T-cell (primary cell): ENCODE results near the gene MAP4. TPM values are rescaled to one million over a fixed set of nuclear protein-coding genes. Genes with fewer than 3 reads are reported as not detected.
A peak's percentile ranks its signal among the peaks of the same experiment; 100 is the strongest.

Experiments used
- ATAC-seq, 4 experiments: fragments of 200-7000 bp in 3 of 4; fragments of 150-1000 bp in 1 of 4; cut with Tn5 transposase; replicated peaks in 1 of 4; 1 replicate in 3 of 4; 2 replicates in 1 of 4; pipeline ENCODE4 v1.10.0; 2021; ENCODE audit warnings: moderate library complexity in 3 of 4, mild to moderate bottlenecking in 2 of 4, moderate number of reproducible peaks in 1 of 4
- CTCF ChIA-PET, 2 donors: fragments of 300-600 bp; sonication (Branson Sonifier 250); formaldehyde crosslinking; loops; one replicate each; lab custom pipeline; 2022; ENCODE audit warnings: antibody characterized with exemption in 2 of 2; lab: Charles Lee
- POLR2A ChIA-PET, 2 donors: fragments of 300-600 bp; sonication (Branson Sonifier 250); formaldehyde crosslinking; loops; one replicate each; lab custom pipeline; 2022; ENCODE audit warnings: antibody characterized with exemption in 2 of 2; lab: Charles Lee
- DNase-seq, 35 experiments: peaks; one replicate each; pipeline versions ENCODE4 v3.0.0 to v3.0.0-alpha.2; 2013 to 2023
- H3K27ac ChIP-seq: one replicate; pipeline ENCODE4 v1.5.1; 2013; ENCODE audit warnings: low read length
- H3K27me3 ChIP-seq, 2 experiments: replicated peaks in 1 of 2; 1 replicate in 1 of 2; 2 replicates in 1 of 2; pipeline versions ENCODE4 v1.6.1 to v1.7.0; 2013; ENCODE audit warnings: low read length in 1 of 2, mixed read lengths in 1 of 2; ENCODE audit not compliant: control insufficient read depth in 2 of 2, insufficient read depth in 2 of 2; ENCODE audit errors: extremely low read depth in 1 of 2
- H3K36me3 ChIP-seq, 2 donors: 1 replicate in 1 of 2; 2 replicates in 1 of 2; pipeline versions ENCODE4 v1.6.1 to v1.7.0; 2013; ENCODE audit warnings: low read length in 1 of 2; ENCODE audit not compliant: control insufficient read depth in 2 of 2, insufficient read depth in 1 of 2; ENCODE audit errors: extremely low read depth in 1 of 2
- H3K4me1 ChIP-seq, 2 experiments: 1 replicate in 1 of 2; 2 replicates in 1 of 2; pipeline versions ENCODE4 v1.6.1 to v1.7.0; 2013; ENCODE audit warnings: low read length in 2 of 2, mixed read lengths in 1 of 2; ENCODE audit not compliant: insufficient read depth in 2 of 2, control insufficient read depth in 1 of 2; ENCODE audit errors: extremely low read depth in 1 of 2
- H3K4me3 ChIP-seq, 2 donors: 1 replicate in 1 of 2; 2 replicates in 1 of 2; pipeline versions ENCODE4 v1.5.1 to v1.7.0; 2013; ENCODE audit warnings: mild to moderate bottlenecking in 2 of 2, low read length in 1 of 2, moderate library complexity in 1 of 2; ENCODE audit not compliant: control insufficient read depth in 1 of 2; ENCODE audit errors: extremely low read depth in 1 of 2
- H3K9me3 ChIP-seq: 2 replicates; pipeline ENCODE4 v1.7.0; 2013
- H3K27ac Mint-ChIP-seq, 2 donors: one replicate each; pipeline ENCODE4 v1.8.0; 2020 to 2021; ENCODE audit warnings: mild to moderate bottlenecking in 2 of 2, mixed read lengths in 2 of 2
- H3K27me3 Mint-ChIP-seq, 2 donors: one replicate each; pipeline ENCODE4 v1.8.0; 2021 to 2022; ENCODE audit warnings: mixed read lengths in 2 of 2
- H3K36me3 Mint-ChIP-seq: one replicate; pipeline ENCODE4 v1.8.0; 2021; ENCODE audit warnings: mixed read lengths
- H3K4me1 Mint-ChIP-seq, 3 donors: one replicate each; pipeline ENCODE4 v1.8.0; 2020 to 2022; ENCODE audit warnings: mixed read lengths in 3 of 3, mild to moderate bottlenecking in 1 of 3
- H3K4me3 Mint-ChIP-seq, 3 donors: one replicate each; pipeline ENCODE4 v1.8.0; 2020 to 2022; ENCODE audit warnings: mild to moderate bottlenecking in 3 of 3, mixed read lengths in 3 of 3, moderate library complexity in 3 of 3
- H3K9me3 Mint-ChIP-seq, 3 donors: one replicate each; pipeline ENCODE4 v1.8.0; 2020 to 2022; ENCODE audit warnings: mixed read lengths in 3 of 3
- WGBS: methylation state at CpG from one replicate; pipeline ENCODE4 v1.1.5; 2013; ENCODE audit warnings: missing lambda C conversion rate; ENCODE audit not compliant: insufficient coverage; 5-methylcytosine and 5-hydroxymethylcytosine counted together
- total RNA-seq, 35 experiments: library from RNA in 6 of 35; stranded (reverse) in 6 of 35; fragments of 120-200 nt in 1 of 35; gene quantifications; one replicate each; pipeline versions ENCODE4 v1.2.1 to v1.2.4 and lab custom pipeline; 2013 to 2026

Gene MAP4
- total RNA-seq, 5 donors from 2014 or later (not counting 1 experiment from before 2014, with no cell fraction given), result 60.7 to 85.1 (median 76.7) TPM

GRCh38 chr3:47849186-47849698 lies 167.0 kb downstream of the MAP4 start:
- DNase-seq (no peak), ATAC-seq (peak in 1 of 4 experiments; percentile 10)
- ChIA-PET CTCF (no interaction called here), POLR2A (interaction anchor here in 1 of 2 donors (0.6 kb wide), 1 partner anchor 601 kb away, joined by 10 read pairs; no protein-coding TSS in a partner anchor)
- Mint-ChIP-seq H3K9me3 (no peaks in the 10 kb centered on the region), H3K27me3 (no peaks in the 10 kb centered on the region), H3K4me3 (no peak overlapping the region), H3K4me1 (no peaks in the 10 kb centered on the region), H3K36me3 (peaks cover 14% of the 10 kb centered on the region), H3K27ac (no peak overlapping the region)
- Histone ChIP-seq H3K4me1 (no peaks in the 10 kb centered on the region), H3K27me3 (no peaks in the 10 kb centered on the region), H3K36me3 (peaks cover 28 to 80% of the 10 kb centered on the region in 2 donors), H3K4me3 (no peak overlapping the region), H3K9me3 (no peaks in the 10 kb centered on the region), H3K27ac (no peak overlapping the region)
- WGBS, result 98% methylated on average over 8 of the region's 14 CpGs

GRCh38 chr3:47848599-47849117 lies 167.6 kb downstream of the MAP4 start:
- Histone ChIP-seq H3K27ac (no peak overlapping the region), H3K4me1 (no peaks in the 10 kb centered on the region), H3K27me3 (no peaks in the 10 kb centered on the region), H3K9me3 (no peaks in the 10 kb centered on the region), H3K4me3 (no peak overlapping the region), H3K36me3 (peaks cover 31 to 82% of the 10 kb centered on the region in 2 donors)
- Mint-ChIP-seq H3K4me1 (peaks cover 0 to 4% (median 0%) of the 10 kb centered on the region in 3 donors), H3K27me3 (no peaks in the 10 kb centered on the region), H3K9me3 (no peaks in the 10 kb centered on the region), H3K36me3 (peaks cover 19% of the 10 kb centered on the region), H3K4me3 (no peak overlapping the region), H3K27ac (no peak overlapping the region)
- WGBS, result 91% methylated on average over 19 of the region's 23 CpGs
- CTCF ChIA-PET, result no interaction called here
- ATAC-seq (no peak), DNase-seq (no peak)
- POLR2A ChIA-PET, result no interaction called here

GRCh38 chr3:47847801-47848518 lies 168.3 kb downstream of the MAP4 start:
- H3K9me3 ChIP-seq, result no peaks in the 10 kb centered on the region
- no peak overlapping the region for H3K27ac ChIP-seq
- Mint-ChIP-seq H3K4me1 (peaks cover 0 to 6% (median 0%) of the 10 kb centered on the region in 3 donors), H3K4me3 (no peak overlapping the region), H3K9me3 (no peaks in the 10 kb centered on the region), H3K27me3 (no peaks in the 10 kb centered on the region), H3K36me3 (peaks cover 25% of the 10 kb centered on the region), H3K27ac (no peak overlapping the region)
- CTCF ChIA-PET, result no interaction called here
- no peak for ATAC-seq
- H3K4me1 ChIP-seq, result no peaks in the 10 kb centered on the region
- DNase-seq, result no peak
- H3K4me3 ChIP-seq, result no peak overlapping the region
- POLR2A ChIA-PET, result no interaction called here
- no peaks in the 10 kb centered on the region for H3K27me3 ChIP-seq
- 98% methylated on average over 20 of the region's 23 CpGs for WGBS
- H3K36me3 ChIP-seq, result peaks cover 36 to 88% of the 10 kb centered on the region in 2 donors

GRCh38 chr3:47847260-47847659 lies 169.0 kb downstream of the MAP4 start:
- WGBS, result 94% methylated on average over 9 of the region's 11 CpGs
- ATAC-seq (peak in 1 of 4 experiments; percentile 5), DNase-seq (no peak)
- H3K27ac Mint-ChIP-seq, result no peak overlapping the region
- H3K27me3 Mint-ChIP-seq, result no peaks in the 10 kb centered on the region
- Histone ChIP-seq H3K27ac (no peak overlapping the region), H3K4me1 (no peaks in the 10 kb centered on the region), H3K36me3 (peaks cover 41 to 91% of the 10 kb centered on the region in 2 donors), H3K9me3 (no peaks in the 10 kb centered on the region), H3K4me3 (no peak overlapping the region), H3K27me3 (no peaks in the 10 kb centered on the region)
- H3K4me1 Mint-ChIP-seq, result peaks cover 0 to 6% (median 0%) of the 10 kb centered on the region in 3 donors
- ChIA-PET CTCF (no interaction called here), POLR2A (no interaction called here)
- no peaks in the 10 kb centered on the region for H3K9me3 Mint-ChIP-seq
- H3K4me3 Mint-ChIP-seq, result no peak overlapping the region
- H3K36me3 Mint-ChIP-seq, result peaks cover 27% of the 10 kb centered on the region

GRCh38 chr3:47846880-47847248 lies 169.4 kb downstream of the MAP4 start:
- ChIA-PET CTCF (no interaction called here), POLR2A (no interaction called here)
- H3K4me1 Mint-ChIP-seq, result peaks cover 0 to 6% (median 0%) of the 10 kb centered on the region in 3 donors
- Histone ChIP-seq H3K4me3 (no peak overlapping the region), H3K27me3 (no peaks in the 10 kb centered on the region), H3K27ac (no peak overlapping the region), H3K4me1 (no peaks in the 10 kb centered on the region), H3K9me3 (no peaks in the 10 kb centered on the region), H3K36me3 (peaks cover 41 to 92% of the 10 kb centered on the region in 2 donors)
- no peaks in the 10 kb centered on the region for H3K27me3 Mint-ChIP-seq
- H3K9me3 Mint-ChIP-seq, result no peaks in the 10 kb centered on the region
- no peak for ATAC-seq
- no peak overlapping the region for H3K4me3 Mint-ChIP-seq
- WGBS, result 95% methylated on average over 5 of the region's 10 CpGs
- H3K36me3 Mint-ChIP-seq, result peaks cover 30% of the 10 kb centered on the region
- no peak for DNase-seq
- H3K27ac Mint-ChIP-seq, result no peak overlapping the region

GRCh38 chr3:47846186-47846879 lies 169.9 kb downstream of the MAP4 start:
- Histone ChIP-seq H3K9me3 (no peaks in the 10 kb centered on the region), H3K36me3 (peaks cover 43 to 97% of the 10 kb centered on the region in 2 donors), H3K4me3 (no peak overlapping the region), H3K4me1 (no peaks in the 10 kb centered on the region), H3K27me3 (no peaks in the 10 kb centered on the region), H3K27ac (no peak overlapping the region)
- DNase-seq, result no peak
- ATAC-seq, result no peak
- H3K27me3 Mint-ChIP-seq, result no peaks in the 10 kb centered on the region
- no peak overlapping the region for H3K27ac Mint-ChIP-seq
- peaks cover 35% of the 10 kb centered on the region for H3K36me3 Mint-ChIP-seq
- ChIA-PET POLR2A (no interaction called here), CTCF (no interaction called here)
- WGBS, result 96% methylated on average over 24 of the region's 37 CpGs
- H3K4me1 Mint-ChIP-seq, result peaks cover 0 to 6% (median 0%) of the 10 kb centered on the region in 3 donors
- no peaks in the 10 kb centered on the region for H3K9me3 Mint-ChIP-seq
- no peak overlapping the region for H3K4me3 Mint-ChIP-seq
